ENCODE results near the gene MAMDC4.

The MAMDC4 gene

GRCh38 chr9:136850866-136851775 lies 1.0 kb upstream of the MAMDC4 start:
- TF ChIP-seq CTCF (IDR thresholded peaks at IDR 0.05; ENCODE audit: borderline replicate concordance, control extremely low read depth, extremely low read depth, insufficient read depth, missing control alignments), result no peak
- DNase-seq (ENCODE audit: low spot score), result no peak
- in situ Hi-C loops (cut with MboI; ENCODE audit: low sequenced_read_pairs, unreplicated experiment), result no loop called here

- in situ Hi-C loops (cut with MboI; ENCODE audit: low sequenced_read_pairs, unreplicated experiment), result no loop called here
- no peak for DNase-seq (ENCODE audit: low spot score)
- TF ChIP-seq CTCF (IDR thresholded peaks at IDR 0.05; ENCODE audit: borderline replicate concordance, control extremely low read depth, extremely low read depth, insufficient read depth, missing control alignments), result no peak
Measured at GRCh38 chr9:136852664-136853595, 784 bp downstream of the MAMDC4 start.

- in situ Hi-C loops (cut with MboI; ENCODE audit: low sequenced_read_pairs, unreplicated experiment), result no loop called here
- DNase-seq (ENCODE audit: low spot score), result no peak
- TF ChIP-seq CTCF (IDR thresholded peaks at IDR 0.05; ENCODE audit: borderline replicate concordance, control extremely low read depth, extremely low read depth, insufficient read depth, missing control alignments), result no peak
Measured at GRCh38 chr9:136853596-136854112, 1.5 kb downstream of the MAMDC4 start.

- in situ Hi-C loops (cut with MboI; ENCODE audit: low sequenced_read_pairs, unreplicated experiment), result no loop called here
- no peak for TF ChIP-seq CTCF (IDR thresholded peaks at IDR 0.05; ENCODE audit: borderline replicate concordance, control extremely low read depth, extremely low read depth, insufficient read depth, missing control alignments)
- no peak for DNase-seq (ENCODE audit: low spot score)
Measured at GRCh38 chr9:136854113-136854841, 2.1 kb downstream of the MAMDC4 start.

GRCh38 chr9:136854842-136855460 lies 2.8 kb downstream of the MAMDC4 start:
- in situ Hi-C loops (cut with MboI; ENCODE audit: low sequenced_read_pairs, unreplicated experiment), result no loop called here
- TF ChIP-seq CTCF (IDR thresholded peaks at IDR 0.05; ENCODE audit: borderline replicate concordance, control extremely low read depth, extremely low read depth, insufficient read depth, missing control alignments), result no peak
- DNase-seq (ENCODE audit: low spot score), result no peak

Measured in GM13976 (cell line).